ENCODE data around the gene ACOT7. TPM values are rescaled to one million over a fixed set of nuclear protein-coding genes. Genes with fewer than 3 reads are reported as not detected.

ACOT7 gene
- polyA plus RNA-seq, 4 donors, result 18.2 to 34.2 (median 27.5) TPM

- DNase-seq (ENCODE audit: low read depth in 4 of 4, low spot score in 3 of 4), result no peak
Observed at GRCh38 chr1:6294080-6294889, 99.3 kb downstream of the ACOT7 start.

- DNase-seq (ENCODE audit: low read depth in 4 of 4, low spot score in 3 of 4), result no peak
Observed at GRCh38 chr1:6292102-6292501, 101.5 kb downstream of the ACOT7 start.

DNA sequence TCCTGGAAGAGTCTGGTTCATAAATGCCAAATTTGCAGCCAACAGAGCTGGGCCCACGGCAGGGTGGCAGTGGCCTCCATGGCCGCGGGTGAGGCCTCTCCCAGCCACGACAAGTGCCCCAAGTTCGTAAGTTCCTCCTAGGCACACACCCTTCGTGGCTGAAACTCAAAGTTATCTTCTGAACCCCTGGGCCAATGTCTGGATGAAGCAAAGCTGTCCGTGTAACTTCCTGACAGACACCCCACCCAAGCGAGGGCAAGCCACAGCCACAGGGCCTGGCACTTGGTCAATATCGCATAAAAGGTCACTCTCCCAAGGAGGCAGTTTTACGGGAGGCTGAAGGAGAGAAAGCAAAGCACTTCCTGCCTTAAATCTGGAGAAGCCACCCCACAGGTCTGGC, 104.9 kb downstream of the ACOT7 start:
- DNase-seq (ENCODE audit: low read depth in 4 of 4, low spot score in 3 of 4), result no peak

DNA sequence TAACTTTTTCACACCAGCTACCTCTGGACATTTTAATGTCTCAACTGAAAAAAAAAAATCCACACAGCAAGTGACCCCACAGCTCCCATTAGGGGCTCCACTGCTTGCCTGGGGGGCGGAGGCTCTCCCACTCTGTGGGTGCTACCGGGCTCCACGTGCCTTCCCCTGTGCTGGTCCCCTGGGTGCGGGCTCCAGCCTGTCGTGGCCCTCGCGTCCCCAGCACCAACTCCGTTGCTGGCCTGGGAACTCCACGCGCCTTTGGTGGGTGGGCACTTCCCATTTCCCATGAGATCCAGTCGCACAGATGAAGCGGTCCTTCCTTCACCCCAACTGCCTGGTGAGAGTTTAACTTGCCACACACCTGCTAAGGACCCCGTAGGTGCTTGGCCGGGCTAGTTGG, 105.5 kb downstream of the ACOT7 start:
- DNase-seq (ENCODE audit: low read depth in 4 of 4, low spot score in 3 of 4), result no peak

GRCh38 chr1:6287431-6287886, 106.1 kb downstream of the ACOT7 start:
- no peak for DNase-seq (ENCODE audit: low read depth in 4 of 4, low spot score in 3 of 4)

GRCh38 chr1:6287029-6287428, 106.5 kb downstream of the ACOT7 start:
- no peak for DNase-seq (ENCODE audit: low read depth in 4 of 4, low spot score in 3 of 4)

GRCh38 chr1:6286266-6286665, 107.3 kb downstream of the ACOT7 start:
- DNase-seq (ENCODE audit: low read depth in 4 of 4, low spot score in 3 of 4), result no peak

DNA sequence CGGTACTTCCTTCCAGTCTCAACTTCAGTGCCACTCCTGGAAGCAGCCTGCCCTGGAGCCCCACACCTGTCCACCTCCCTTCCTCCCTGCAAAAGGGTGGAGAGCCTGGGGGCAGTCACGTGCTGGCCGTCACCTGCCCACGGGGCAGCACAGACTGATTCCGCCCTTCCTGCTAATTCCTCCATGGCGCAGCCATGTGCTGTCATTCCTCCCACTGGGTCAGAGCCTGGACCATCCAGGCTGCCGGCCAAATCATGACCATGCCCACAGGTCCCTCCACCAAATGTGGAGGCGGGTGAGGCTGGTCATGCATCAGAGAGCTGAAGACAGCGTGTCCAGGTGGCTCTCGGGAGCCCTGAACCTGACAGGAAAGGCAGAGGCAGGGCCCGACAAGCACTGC, 108.2 kb downstream of the ACOT7 start:
- DNase-seq (ENCODE audit: low read depth in 4 of 4, low spot score in 3 of 4), result no peak

DNA sequence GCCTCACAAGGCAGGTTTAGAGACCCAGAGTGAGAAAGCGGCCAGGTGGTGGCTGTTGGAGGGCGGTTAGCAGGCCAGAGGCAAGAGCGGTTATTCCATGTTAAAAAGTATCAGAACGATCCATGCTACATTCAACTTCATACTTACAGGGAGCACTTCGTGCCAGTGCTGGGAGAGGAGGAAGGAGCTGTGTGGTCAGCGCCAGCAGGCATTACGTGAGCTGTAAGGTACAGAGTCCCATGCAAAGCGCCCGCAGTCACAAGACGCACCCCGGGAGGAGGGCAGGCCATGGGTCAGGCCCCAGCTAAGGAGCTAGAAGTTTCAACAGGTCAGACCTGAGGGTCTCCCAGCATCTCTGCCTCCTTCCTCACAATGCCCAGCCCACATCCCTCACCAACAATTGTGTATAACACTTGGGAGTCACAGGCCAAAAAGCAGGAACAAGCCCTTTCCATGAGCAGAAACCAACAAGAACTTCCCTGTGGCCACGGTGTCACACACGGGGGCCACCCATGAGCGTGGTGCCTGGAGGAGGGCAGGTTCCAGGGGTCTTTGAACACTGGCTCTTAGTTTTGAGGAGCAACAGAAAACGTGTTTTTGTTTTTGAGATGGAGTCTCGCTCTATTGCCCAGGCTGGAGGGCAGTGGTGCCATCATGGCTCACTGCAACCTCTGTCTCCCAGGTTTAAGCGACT, 110.8 kb downstream of the ACOT7 start:
- DNase-seq (ENCODE audit: low read depth in 4 of 4, low spot score in 3 of 4), result no peak

DNA sequence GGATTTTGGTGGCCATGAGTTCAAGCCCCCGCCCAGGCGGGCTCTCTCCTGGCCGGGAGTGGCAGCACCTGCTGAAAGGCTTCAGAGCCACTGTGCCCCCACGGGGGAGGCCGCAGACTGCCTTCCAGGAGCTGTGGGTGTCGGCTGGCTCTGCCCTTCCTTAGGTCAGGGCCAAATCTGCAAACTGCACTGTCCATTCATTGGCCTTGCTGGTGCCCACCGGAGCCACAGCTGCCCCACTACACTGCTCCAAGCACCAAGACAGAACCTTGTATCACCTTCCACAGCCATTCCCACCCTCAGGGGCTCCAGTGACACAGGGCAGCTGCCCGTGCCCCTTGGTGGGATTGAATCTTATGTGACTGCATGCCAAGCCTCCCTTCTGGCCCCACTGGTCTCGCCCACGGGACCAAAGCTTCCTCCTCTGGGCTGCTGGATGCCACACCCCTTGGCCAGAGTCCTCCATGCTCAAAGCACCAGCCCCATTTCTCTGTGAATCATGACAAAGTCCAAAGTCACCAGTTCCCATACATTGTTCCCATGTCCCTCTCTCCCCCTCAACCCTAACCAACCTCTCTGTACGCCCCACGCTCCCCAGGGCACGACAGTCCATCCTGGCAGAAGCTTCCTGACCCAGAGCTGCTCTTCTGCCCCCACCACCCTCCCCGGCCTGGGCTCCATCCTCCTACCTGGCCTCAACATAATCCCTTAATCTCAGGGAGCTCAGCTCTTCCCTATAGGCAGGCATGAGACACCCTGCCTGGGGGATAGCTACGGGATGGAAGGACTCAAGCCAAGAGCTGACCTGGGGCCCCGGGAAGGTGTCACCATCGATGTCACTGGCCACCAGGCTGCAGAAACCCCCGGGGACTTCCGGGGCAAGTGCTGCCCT, 111.8 kb downstream of the ACOT7 start:
- no peak for DNase-seq (ENCODE audit: low read depth in 4 of 4, low spot score in 3 of 4)

DNA sequence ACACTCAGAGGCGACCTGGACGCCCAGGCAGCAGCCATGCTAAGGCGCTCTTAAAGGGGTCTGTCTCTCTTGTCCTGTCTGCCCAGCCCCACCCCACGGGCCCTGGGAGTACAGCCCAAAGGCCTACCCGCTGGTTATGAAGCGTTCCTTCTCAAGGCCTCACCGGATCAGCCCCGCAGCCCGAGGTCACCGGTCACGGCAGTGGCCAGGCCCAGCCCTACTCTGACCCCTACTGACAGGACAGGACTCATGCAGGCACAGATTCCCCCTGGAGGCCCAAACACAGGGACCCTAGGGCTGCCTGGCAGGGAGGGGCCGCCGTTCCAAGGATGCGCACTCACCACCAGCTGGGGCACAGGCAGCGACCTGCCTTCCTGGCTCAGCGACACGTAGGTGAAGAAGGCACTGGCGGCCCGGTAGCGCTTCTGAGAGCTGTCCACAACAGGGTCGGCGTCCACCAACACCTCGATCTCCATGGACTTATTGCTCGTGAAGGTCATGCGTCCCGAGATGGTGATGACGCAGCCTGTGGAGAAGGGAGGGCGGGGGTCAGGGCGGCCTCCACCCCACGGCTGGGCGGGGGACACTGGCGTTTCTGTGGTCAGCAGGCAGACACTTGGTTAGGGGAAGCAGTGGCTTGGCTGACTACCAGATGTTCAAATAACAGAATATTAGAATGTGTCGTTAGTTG, 112.7 kb downstream of the ACOT7 start:
- no peak for DNase-seq (ENCODE audit: low read depth in 4 of 4, low spot score in 3 of 4)

DNA sequence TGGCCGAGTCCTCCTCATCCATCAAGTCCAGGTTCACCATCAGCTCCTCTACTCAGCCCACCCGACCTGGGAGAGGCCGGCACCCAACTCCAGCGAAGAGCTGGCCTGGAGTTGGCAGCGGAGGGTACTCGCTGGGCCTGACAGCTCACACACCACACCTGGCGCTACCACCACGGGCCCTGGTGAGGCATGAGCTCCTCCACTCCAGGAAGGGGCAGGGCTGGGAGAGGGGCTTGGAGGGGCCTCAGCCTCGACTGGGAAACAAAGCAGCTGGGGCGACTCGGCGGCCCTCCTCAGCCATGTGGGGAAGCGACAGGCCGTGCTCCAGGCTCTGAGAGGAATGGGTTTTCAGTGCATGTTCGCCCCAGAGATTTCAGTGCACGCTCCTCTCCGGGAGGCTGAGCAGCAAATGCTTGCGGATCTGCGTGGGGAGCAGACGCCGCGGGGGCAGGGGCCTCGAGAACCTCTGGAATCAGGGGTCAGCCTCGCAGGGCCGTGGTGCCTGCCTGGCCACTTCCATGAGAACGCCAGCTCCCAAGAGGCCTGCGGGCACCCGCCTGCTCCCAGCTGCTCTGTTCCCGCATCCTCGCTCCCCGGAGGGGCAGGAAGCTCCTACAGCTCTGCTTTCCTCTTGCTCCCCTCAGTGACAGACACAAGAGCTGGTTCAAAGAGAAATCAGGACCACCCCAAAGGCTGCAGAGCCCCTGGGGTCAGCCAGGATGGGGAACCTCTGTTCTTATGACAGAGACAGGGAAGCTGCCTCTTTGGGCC, 113.8 kb downstream of the ACOT7 start:
- no peak for DNase-seq (ENCODE audit: low read depth in 4 of 4, low spot score in 3 of 4)

DNA sequence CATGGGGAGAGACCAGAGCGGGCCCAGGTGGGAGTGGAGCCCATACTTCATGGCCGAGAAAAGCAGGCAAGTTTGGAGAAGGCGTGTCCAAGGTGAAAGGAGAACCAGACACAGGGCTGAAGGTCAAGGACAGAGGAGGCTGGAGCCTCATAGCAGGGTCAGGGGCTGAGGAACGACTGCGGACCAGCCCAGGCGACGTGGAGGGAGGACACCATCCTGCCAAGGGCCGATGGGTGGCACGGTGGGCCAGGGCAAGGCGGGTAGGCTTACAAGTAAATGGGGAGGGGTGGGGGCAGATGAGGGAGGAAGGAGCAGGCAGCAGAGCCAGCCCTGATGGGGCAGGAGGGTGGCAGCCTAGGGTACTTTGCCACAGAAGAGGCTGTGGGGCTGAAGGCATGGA, 114.5 kb downstream of the ACOT7 start:
- no peak for DNase-seq (ENCODE audit: low read depth in 4 of 4, low spot score in 3 of 4)

DNA sequence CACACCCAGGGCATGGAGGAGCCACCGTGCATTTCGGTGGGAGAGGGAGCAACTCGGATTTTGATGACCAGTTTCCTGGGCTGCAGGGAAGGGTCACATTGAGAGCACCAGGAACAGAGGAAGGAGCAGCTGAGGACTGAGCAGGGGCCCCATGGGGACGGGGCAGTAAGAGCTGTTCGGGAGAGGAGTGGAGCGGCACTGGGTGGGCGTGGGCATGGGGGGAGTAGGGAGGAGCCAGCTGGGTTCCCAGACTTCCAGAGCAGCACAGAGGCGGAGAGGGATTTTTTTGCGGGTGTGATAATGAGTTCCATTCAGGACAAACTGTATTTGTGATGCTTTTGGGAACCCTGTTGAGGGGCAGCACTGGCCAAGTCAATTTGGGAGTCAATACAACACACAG, 115.3 kb downstream of the ACOT7 start:
- no peak for DNase-seq (ENCODE audit: low read depth in 4 of 4, low spot score in 3 of 4)

DNA sequence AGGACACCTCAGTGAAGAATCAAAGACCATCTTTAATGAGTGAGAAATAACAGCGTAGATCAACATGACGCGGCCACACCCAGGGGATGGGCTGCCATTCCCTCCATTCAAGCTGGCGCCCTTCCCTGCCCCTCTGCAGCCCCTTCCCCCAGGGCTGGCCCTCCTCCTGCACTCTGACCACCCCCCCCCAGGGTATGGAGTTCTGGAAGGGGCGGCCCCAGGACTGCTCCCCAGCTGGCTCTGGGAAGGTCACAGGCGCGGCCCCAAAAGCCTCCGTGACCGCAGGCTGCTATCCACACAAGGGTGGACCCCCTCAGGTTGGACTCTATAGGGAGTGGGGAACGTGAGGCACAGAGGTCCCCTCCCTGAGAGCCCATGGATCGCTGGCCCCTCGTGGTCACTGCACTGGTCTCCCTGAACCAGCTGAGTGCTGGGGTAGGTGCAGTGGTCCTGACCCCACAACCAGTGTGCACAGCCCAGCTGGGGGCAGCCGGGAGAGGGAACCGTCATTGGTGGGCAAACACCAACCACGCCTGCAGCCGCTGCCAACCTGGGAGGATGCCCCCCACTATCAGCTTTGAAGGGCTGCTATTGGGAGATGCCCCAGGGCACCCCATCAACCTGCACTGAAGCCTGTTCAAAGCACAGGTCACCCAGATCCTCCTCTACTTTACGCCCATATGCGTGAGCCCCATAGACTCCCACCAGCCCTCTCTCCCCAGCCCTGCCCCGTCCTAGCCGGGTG, 116.6 kb downstream of the ACOT7 start:
- no peak for DNase-seq (ENCODE audit: low read depth in 4 of 4, low spot score in 3 of 4)

- DNase-seq (ENCODE audit: low read depth in 4 of 4, low spot score in 3 of 4), result peak in 3 of 4 donors; percentile 60 to 69 (median 64)
Observed at GRCh38 chr1:6275826-6276782, 117.5 kb downstream of the ACOT7 start.

DNA sequence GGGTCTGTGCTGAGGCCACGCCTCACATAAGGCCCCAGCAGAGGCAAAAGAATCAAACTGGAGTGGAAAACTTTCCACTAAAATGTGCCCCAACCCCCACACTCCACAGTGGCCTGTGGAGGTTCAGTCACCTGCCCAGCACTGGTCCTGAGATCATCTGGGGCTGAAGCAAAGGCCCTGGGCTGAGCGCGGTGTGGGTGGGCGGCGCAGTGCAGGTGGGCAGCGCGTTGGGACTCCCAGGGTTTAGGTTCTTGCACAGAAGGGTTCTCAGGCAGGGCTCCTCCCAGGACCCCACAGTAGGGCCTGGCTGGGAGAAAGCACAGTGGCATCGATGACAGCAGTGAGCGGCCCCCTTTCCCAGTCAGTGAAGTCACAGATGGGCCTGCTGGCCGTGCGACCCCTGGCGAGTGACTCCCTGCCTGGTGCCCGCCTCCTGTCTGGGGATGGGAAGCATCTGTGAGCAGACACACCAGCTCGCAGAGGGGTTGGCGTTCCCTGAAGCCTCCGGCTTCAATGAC, 118.9 kb downstream of the ACOT7 start:
- no peak for DNase-seq (ENCODE audit: low read depth in 4 of 4, low spot score in 3 of 4)

GRCh38 chr1:6274102-6274501, 119.5 kb downstream of the ACOT7 start:
- DNase-seq (ENCODE audit: low read depth in 4 of 4, low spot score in 3 of 4), result no peak
